Panc1 (cell line): ENCODE results near the gene LTF. TPM values are rescaled to one million over a fixed set of nuclear protein-coding genes. Genes with fewer than 3 reads are reported as not detected.

Experiments
- ATAC-seq: fragments of 200-7000 bp; cut with Tn5 transposase; 2 replicates; pipeline ENCODE4 v1.9.1; 2020; ENCODE audit warnings: mild to moderate bottlenecking, moderate library complexity
- BruUV-seq: library from RNA; stranded (reverse); fragments of 400-500 nt; replicated peaks from 2 replicates; lab custom pipeline; 2021; lab: Mats Ljungman, UMichigan
- CTCF ChIA-PET: fragments of 300-600 bp; sonication (Branson Sonifier 250); formaldehyde crosslinking; loops from one replicate; lab custom pipeline; 2022; ENCODE audit warnings: antibody characterized with exemption; lab: Charles Lee
- POLR2A ChIA-PET: fragments of 300-600 bp; sonication (Branson Sonifier 250); formaldehyde crosslinking; loops from one replicate; lab custom pipeline; 2022; ENCODE audit warnings: antibody characterized with exemption; lab: Charles Lee
- DNase-seq: peaks from one replicate; pipeline ENCODE4 v3.0.0-alpha.2; 2010; ENCODE audit warnings: low read depth, low spot score
- H3K27ac ChIP-seq: 2 replicates; pipeline ENCODE4 v1.5.1; 2011; ENCODE audit warnings: mild to moderate bottlenecking, low read length, inconsistent platforms
- H3K27me3 ChIP-seq: fragments of 200-500 bp; sonication (Bioruptor generic); 2 replicates; pipeline ENCODE4 v1.6.0; 2014; ENCODE audit warnings: low read length, inconsistent platforms; ENCODE audit not compliant: control insufficient read depth, insufficient read depth
- H3K36me3 ChIP-seq: fragments of 200-500 bp; sonication (Bioruptor generic); 2 replicates; pipeline ENCODE4 v1.5.1; 2014; ENCODE audit warnings: inconsistent platforms, mild to moderate bottlenecking, low read length, moderate library complexity; ENCODE audit not compliant: control insufficient read depth, insufficient read depth
- H3K4me1 ChIP-seq: 2 replicates; pipeline ENCODE4 v1.5.1; 2011; ENCODE audit warnings: inconsistent platforms, mild to moderate bottlenecking, low read length, moderate library complexity; ENCODE audit not compliant: control insufficient read depth, insufficient read depth
- H3K4me3 ChIP-seq, 2 experiments: 2 replicates each; pipeline ENCODE4 v1.5.1; 2011 to 2012; ENCODE audit warnings: low read depth in 2 of 2, low read length in 2 of 2, mild to moderate bottlenecking in 2 of 2, inconsistent platforms in 1 of 2, moderate library complexity in 1 of 2
- H3K9me3 ChIP-seq: fragments of 200-500 bp; sonication (Bioruptor generic); 2 replicates; pipeline ENCODE4 v1.5.1; 2014; ENCODE audit warnings: low read depth, mild to moderate bottlenecking, inconsistent platforms, low read length, moderate library complexity; ENCODE audit not compliant: control insufficient read depth, insufficient read depth
- POLR2AphosphoS5 ChIP-seq: IDR thresholded peaks from 2 replicates; pipeline ENCODE4 v1.6.1; 2012; ENCODE audit warnings: mild to moderate bottlenecking, low read depth, low read length, moderate library complexity
- SIN3A ChIP-seq: IDR thresholded peaks from 2 replicates; pipeline ENCODE4 v1.6.1; 2012; ENCODE audit warnings: low read depth, mild to moderate bottlenecking, low read length, moderate library complexity, borderline replicate concordance; ENCODE audit not compliant: insufficient read depth
- TCF7L2 ChIP-seq: IDR thresholded peaks from 2 replicates; pipeline ENCODE4 v1.6.1; 2011; ENCODE audit warnings: mild to moderate bottlenecking, low read depth, low read length, inconsistent platforms
- in situ Hi-C: cut with HindIII; loops from 2 replicates; pipeline ENCODE4 v1.10.0; 2016; ENCODE audit warnings: low sequenced_read_pairs, low pct_unique_long_range_greater_than_20kb
- intact Hi-C: fragments of 100-400 bp; cut with micrococcal nuclease; formaldehyde crosslinking; loops from one replicate; pipeline ENCODE4 v1.10.0; 2022; ENCODE audit not compliant: unreplicated experiment
- total RNA-seq: library from RNA; stranded (reverse); gene quantifications from one replicate; pipeline ENCODE4 v1.2.1, GENCODE V29; 2021; ENCODE audit not compliant: unreplicated experiment
- TF ChIP-seq, protein P1 (sequence below), 2 experiments: IDR thresholded peaks; 2 replicates each; pipeline ENCODE4 v1.6.1; 2011 to 2012; ENCODE audit warnings: low read depth in 2 of 2, control low read depth in 1 of 2, low read length in 1 of 2, mild to moderate bottlenecking in 1 of 2, moderate library complexity in 1 of 2; ENCODE audit not compliant: insufficient read depth in 1 of 2
- TF ChIP-seq, protein P2 (sequence below): fragments of 450-650 bp; IDR thresholded peaks from 2 replicates; pipeline ENCODE4 v1.5.1; 2017; ENCODE audit warnings: mild to moderate bottlenecking

Gene LTF
- total RNA-seq, 1 experiment from 2014 or later = not detected

DNA sequence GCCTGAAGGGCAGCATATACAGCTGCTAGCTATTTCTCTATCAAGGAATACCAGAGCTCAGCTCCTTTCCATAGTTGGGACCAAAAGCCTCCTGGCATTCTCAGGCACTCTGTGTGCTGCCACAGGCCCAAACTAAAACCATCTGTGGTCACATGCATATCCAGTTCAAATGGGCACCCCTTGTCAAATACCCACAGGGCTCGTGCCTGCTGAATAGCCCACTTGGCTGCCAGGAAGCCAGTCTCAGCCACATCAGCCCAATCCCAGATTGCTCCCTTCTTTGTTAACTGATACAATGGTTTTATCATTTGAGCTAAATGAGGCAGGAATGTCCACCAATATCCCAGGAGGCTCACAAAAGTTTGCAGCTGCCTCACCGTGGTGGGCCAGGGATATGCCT lies 43.8 kb downstream of the LTF start:
- POLR2A ChIA-PET = no interaction called here
- Histone ChIP-seq H3K27me3 (no peaks in the 10 kb centered on the region), H3K9me3 (no peaks in the 10 kb centered on the region), H3K4me3 (no peak overlapping the region), H3K4me1 (no peaks in the 10 kb centered on the region), H3K36me3 (no peaks in the 10 kb centered on the region), H3K27ac (no peak overlapping the region)
- ATAC-seq = no peak
- in situ Hi-C loops (no loop called here), intact Hi-C loops (no loop called here)
- no peak for DNase-seq
- BruUV-seq = no TSS peak
- CTCF ChIA-PET = no interaction called here
- no peak for TF ChIP-seq POLR2AphosphoS5
- TF ChIP-seq, protein P1, sequence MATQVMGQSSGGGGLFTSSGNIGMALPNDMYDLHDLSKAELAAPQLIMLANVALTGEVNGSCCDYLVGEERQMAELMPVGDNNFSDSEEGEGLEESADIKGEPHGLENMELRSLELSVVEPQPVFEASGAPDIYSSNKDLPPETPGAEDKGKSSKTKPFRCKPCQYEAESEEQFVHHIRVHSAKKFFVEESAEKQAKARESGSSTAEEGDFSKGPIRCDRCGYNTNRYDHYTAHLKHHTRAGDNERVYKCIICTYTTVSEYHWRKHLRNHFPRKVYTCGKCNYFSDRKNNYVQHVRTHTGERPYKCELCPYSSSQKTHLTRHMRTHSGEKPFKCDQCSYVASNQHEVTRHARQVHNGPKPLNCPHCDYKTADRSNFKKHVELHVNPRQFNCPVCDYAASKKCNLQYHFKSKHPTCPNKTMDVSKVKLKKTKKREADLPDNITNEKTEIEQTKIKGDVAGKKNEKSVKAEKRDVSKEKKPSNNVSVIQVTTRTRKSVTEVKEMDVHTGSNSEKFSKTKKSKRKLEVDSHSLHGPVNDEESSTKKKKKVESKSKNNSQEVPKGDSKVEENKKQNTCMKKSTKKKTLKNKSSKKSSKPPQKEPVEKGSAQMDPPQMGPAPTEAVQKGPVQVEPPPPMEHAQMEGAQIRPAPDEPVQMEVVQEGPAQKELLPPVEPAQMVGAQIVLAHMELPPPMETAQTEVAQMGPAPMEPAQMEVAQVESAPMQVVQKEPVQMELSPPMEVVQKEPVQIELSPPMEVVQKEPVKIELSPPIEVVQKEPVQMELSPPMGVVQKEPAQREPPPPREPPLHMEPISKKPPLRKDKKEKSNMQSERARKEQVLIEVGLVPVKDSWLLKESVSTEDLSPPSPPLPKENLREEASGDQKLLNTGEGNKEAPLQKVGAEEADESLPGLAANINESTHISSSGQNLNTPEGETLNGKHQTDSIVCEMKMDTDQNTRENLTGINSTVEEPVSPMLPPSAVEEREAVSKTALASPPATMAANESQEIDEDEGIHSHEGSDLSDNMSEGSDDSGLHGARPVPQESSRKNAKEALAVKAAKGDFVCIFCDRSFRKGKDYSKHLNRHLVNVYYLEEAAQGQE (IDR thresholded peaks at IDR 0.05; ENCODE audit: insufficient read depth in 1 of 2, low read depth in 2 of 2, low read length in 1 of 2) = no peak

DNA sequence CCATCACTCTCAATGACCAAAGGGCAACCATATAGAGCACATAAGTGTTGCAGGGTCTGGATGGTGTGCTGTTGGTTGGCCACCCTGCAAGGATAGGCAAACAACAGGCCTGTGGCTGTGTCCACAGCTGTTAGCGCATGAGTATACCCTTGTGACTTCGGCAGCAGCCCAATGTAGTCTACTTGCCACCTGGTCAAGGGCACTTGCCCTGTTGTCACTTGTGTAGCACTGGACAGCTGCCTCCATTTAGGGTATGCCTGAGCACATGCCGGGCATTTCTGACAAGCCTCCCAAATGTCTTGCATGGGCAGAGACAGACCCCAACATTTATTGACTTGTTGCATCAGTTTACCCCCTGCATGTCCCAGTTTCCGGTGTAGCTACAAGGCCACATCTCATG lies 44.9 kb downstream of the LTF start:
- in situ Hi-C loops (no loop called here), intact Hi-C loops (no loop called here)
- Histone ChIP-seq H3K4me3 (no peak overlapping the region), H3K4me1 (no peaks in the 10 kb centered on the region), H3K27ac (no peak overlapping the region), H3K9me3 (no peaks in the 10 kb centered on the region), H3K36me3 (no peaks in the 10 kb centered on the region), H3K27me3 (no peaks in the 10 kb centered on the region)
- TF ChIP-seq POLR2AphosphoS5 (no peak), TCF7L2 (no peak), SIN3A (no peak)
- TF ChIP-seq, protein P1 (IDR thresholded peaks at IDR 0.05; ENCODE audit: insufficient read depth in 1 of 2, low read depth in 2 of 2, low read length in 1 of 2) = no peak
- TF ChIP-seq, protein P2, sequence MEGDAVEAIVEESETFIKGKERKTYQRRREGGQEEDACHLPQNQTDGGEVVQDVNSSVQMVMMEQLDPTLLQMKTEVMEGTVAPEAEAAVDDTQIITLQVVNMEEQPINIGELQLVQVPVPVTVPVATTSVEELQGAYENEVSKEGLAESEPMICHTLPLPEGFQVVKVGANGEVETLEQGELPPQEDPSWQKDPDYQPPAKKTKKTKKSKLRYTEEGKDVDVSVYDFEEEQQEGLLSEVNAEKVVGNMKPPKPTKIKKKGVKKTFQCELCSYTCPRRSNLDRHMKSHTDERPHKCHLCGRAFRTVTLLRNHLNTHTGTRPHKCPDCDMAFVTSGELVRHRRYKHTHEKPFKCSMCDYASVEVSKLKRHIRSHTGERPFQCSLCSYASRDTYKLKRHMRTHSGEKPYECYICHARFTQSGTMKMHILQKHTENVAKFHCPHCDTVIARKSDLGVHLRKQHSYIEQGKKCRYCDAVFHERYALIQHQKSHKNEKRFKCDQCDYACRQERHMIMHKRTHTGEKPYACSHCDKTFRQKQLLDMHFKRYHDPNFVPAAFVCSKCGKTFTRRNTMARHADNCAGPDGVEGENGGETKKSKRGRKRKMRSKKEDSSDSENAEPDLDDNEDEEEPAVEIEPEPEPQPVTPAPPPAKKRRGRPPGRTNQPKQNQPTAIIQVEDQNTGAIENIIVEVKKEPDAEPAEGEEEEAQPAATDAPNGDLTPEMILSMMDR = no peak
- ChIA-PET CTCF (no interaction called here), POLR2A (no interaction called here)
- no TSS peak for BruUV-seq
- ATAC-seq (no peak), DNase-seq (no peak)
